SKM-1 (cell line): ENCODE measurements around the gene SLC8A2.

Experiments used
- DNase-seq: peaks from one replicate; lab custom pipeline; 2025; ENCODE audit not compliant: unreplicated experiment; lab: John Stamatoyannopoulos, UW

SLC8A2 gene

DNA sequence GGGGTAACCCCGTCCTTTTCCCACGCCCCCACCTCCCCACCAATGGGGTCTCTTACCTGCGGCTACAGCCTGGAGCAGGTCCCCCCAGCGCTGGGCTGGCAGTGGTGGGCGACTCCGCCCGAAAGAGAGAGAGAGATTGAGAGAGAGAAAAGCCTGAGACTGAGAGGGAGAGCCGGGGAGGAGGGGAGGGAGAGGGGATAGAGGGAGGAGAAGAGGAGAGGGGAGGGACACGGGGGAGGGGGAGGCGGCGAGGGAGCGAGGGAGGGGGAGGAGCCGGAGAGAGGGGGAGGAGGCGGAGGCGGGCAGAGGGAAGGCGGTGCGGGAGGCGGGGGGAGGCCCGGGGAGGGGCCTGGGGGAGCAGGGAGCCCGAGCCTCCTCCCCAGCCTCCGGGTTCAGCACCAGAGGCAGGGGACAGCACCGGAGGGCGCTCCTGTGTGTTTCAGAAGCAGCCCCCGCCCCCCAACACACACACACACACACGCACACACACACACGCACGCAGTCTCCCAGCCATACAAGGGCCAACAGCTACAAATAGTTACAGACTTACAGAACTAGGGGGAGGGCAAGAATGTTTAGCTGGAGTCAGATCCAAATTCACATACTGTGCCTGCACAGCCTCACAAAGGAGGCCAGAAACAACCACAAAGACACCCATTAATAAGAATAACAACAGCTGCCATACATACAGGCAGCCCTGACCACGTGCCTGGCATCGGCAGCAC, at the start of gene SLC8A2:
TSS of gene SLC8A2 (minus strand) at position 161 of the 725 bp plus-strand sequence. CDS start 5,490 bp downstream, outside the sequence.
- no peak for DNase-seq

- no peak for DNase-seq
These were observed 49.1 kb upstream of the SLC8A2 start for GRCh38 chr19:47520839-47521238.

DNA sequence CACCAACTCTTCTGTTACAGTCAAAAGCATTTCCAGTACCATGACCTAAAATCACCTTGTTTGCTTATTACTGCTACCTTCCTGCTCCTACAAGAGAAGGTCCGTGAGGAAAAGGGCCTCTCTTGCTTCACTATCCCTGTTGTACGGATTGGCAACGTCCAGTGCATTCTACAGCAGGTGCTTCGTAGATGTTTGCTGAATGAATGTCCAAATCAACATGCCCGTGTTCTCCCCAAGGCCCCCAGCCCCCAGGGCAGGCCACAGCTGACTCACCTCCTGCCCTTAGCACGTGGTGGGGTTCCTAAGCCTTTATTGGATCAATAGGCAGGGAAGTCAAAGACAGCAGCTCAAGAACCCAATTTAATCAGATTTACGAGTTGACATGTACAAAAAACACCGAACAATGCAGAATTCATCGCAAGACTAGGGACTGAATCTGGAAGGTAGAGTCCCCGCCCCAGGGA, 48.7 kb upstream of the SLC8A2 start:
- no peak for DNase-seq

DNA sequence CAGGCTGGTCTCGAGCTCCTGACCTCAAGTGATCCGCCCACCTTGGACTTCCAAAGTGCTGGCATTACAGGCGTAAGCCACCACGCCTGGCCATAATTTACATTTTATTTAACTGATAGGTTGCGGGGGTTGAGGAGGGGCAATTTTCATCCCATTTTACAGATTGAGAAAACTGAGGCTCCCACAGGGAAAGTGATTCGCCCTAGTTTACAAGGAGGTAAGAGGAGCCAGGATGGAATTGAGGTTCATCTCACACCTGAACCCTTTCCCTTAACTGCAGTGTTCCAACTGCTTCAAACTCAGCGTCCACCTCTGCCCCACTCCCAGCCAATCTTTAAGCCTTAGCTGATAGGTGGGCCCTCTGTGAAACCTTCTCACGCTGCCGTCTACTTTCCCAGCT, 47.2 kb upstream of the SLC8A2 start:
- no peak for DNase-seq

DNA sequence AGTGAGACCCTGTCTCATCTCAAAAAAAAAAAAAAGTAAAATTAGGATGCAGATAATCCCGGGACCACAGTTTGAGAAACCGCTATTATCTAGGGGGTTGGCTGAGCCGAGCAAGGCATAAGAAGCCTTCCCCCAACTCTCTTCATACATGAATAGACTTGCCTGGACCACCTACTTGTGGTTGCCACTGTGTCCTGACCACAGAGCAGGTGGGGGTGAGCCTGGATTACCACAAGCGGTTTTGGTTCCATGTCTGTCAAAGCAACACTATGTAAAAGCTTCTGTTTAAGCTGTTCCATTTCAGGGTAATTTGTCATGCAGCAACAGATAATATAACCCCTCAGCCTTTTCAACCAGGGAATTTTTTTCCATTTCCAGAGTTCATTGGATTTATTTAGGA, 46.4 kb upstream of the SLC8A2 start:
- DNase-seq = no peak

DNA sequence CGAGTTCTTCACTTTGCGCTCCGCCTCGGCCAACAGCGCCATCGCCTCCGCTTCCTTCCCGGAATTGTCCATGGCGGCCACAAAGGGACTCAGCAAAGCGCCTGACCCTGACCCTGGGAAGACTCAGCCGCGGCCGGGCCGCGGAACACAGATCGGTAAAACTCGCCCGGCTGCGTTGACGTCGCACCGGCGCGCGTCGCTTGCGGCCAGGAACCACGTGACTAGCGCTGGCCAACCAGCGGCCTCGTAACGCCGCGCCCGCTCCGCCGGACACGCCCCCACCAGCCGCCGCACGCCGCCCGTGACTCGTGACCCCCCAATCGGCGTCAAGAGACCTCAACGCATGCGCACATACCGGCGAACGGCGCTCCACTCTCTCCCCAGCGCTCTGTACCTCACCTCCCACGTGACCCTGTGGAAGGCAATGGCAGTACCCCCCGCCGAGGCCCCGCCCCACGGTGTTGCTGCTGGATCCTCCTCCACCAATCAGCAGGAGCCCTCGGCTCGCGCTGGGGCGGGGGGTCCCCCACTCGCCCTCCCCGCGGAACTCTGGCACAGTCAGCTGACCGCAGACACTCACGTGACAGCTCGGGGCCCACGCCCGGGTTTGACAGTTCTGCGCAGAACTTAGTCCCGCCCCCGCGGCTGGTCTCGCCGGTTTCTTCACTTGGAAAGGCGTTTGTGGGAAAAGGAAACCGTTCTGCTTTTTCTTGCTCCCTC, 43.3 kb upstream of the SLC8A2 start, which contains the start of gene NAPA:
TSS of gene NAPA (minus strand) at position 195 of the 720 bp plus-strand sequence. CDS start at position 72, 123 bp downstream.
- peak; percentile 85 for DNase-seq

DNA sequence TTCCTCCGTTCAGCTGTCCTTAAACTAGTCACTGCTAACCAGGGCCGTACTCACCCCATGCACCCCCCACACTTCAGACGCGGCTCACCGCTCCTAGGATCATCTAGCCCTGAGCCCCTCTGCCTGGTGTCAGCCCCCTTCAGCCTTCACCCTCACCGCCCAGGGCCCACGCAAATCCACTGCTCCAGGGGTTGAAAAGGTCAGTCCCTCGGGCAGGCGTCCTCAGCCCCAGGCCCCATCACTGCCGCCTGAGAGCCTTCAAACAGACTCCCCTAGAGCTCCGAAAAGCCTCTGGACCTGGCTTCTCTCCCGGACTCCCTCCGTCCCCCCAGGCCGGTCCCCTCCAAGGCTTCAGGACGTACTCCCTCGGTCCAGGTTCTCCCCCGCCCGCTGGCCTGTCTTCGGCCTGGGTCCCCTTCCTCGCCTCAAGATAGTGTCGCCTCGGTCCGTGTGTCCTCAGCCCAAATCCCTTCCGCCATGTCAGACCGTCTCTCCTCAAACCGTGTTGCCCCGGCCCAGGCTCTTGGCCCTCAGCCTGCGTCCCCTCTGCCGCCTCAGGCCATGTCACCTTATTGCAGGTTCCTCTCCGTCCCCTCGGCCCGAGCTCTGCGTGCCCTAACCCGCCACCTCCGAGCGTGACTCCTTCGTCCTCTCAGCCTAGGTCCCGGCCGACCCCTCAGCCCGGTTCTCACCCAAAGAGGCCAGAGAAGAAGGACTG, 42.6 kb upstream of the SLC8A2 start:
- DNase-seq = no peak

- no peak for DNase-seq
These were observed 41.2 kb upstream of the SLC8A2 start for GRCh38 chr19:47512948-47513319.

- DNase-seq = no peak
These were observed 40.7 kb upstream of the SLC8A2 start for GRCh38 chr19:47512183-47512947.

DNA sequence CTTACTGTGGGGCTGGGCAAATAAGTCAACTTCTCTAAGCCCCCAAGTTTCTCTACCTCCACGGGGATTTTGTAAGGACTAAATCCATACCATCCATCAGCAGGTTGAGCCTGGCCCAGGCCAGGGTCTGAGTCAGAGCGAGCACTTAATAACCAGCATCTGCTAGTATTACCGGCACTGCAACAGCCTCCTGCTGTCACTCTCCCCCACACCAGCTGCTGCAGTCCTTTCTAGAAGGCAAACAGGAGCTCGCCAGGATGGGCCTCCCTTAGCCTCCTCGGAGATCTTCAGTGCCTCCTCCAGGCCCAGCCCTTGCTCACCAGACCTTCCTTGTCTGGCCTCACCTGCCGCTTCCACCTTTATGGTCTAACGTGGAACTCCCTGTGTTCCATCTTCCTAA, 40.0 kb upstream of the SLC8A2 start:
- no peak for DNase-seq

GRCh38 chr19:47511128-47511517, 39.4 kb upstream of the SLC8A2 start:
- no peak for DNase-seq

DNA sequence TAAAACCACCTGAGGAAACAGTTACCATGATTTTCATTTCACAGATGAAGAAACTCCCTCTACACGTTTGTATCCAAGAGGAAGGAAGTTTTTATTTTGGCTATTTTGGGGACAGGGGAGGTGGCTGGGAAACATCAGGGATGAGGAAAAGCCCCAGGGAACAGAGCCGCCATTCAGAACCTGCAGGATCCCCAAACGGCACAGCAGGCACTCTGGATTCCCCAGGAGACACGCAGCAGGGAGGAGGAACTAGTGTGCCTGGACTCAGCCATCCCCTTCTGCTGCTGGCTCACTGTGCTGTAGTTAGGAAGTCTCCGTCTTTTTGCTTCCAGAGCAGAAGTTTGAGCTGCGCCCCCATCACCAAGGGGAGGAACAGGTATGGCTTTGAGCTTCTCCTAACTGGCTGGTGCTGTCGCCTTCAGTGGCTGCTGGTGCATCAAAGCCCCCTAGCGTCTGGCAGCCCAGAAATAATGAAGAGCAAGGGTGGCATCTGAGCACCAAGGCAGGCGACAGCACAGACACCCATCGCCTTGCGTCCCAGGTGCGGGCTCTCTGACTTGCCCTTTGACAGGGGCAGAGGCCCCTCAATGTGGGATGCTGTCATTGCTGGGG, 38.9 kb upstream of the SLC8A2 start:
- DNase-seq = no peak

DNA sequence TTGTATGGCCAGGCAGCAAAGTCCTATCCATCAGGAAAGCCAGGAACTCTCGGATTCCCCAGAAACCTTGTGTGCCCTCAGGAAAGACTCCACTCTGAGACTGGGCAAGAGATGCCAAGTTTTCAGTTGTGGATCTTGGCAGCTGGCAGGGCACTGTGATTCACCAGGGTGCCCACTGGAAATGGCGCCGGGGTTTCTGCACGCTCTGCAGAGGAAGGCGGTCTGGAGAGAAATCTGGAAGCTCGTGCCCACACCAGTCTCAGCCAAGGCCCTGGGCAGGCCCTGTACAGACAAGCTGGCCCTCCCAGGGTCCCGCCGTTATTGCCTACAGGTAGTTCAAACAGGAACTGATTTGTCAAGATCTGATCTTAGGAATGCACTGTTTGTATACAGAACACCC, 38.3 kb upstream of the SLC8A2 start:
- DNase-seq = no peak

DNA sequence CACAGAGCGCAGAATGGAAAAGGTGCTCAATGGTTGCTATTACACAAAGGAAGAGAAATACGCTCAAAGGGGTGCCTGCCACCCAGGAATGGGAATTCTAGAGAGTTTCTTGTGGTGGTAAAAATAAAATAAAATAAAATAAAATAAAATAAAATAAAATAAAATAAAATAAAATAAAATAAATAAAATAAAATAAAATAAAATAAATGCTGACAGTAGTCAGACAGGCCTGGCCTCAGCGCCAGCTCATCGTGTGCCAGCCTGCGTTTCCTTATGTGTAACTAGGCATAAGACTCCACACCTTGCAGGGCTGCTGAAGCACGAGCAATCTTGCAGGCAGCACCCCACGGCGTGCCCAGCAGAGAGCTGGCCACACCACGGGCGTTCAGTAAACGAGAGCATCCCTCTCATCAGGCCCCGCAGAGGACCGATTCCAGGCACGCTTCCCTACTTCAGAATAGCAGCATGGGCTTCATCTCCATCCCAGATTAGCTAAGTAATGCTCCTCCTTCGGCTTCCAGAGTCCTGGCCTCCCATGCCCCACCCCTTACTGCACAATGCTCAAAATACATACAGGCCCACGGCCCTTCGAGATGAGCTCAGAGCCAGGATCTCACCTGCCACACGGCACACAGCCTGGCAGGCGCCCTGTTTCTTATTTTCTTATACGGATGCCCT, 37.6 kb upstream of the SLC8A2 start:
- no peak for DNase-seq

DNA sequence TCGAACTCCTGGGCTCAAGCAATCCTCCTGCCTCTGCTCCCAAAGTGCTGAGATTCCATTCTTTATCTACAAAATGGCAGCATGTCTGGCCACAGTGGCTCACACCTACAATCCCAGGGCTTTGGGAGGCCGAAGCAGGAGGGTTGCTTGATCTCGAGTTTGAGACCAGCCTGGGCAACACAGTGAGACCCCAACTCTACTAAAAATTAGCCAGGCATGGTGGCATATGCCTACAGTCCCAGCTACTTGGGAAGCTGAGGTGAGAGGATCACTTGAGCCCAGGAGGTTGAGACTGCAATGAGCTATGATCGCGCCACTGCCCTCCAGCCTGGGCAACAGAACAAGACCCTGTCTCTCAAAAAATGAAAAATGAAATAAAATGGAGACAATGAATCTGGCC, 37.0 kb upstream of the SLC8A2 start:
- no peak for DNase-seq

DNA sequence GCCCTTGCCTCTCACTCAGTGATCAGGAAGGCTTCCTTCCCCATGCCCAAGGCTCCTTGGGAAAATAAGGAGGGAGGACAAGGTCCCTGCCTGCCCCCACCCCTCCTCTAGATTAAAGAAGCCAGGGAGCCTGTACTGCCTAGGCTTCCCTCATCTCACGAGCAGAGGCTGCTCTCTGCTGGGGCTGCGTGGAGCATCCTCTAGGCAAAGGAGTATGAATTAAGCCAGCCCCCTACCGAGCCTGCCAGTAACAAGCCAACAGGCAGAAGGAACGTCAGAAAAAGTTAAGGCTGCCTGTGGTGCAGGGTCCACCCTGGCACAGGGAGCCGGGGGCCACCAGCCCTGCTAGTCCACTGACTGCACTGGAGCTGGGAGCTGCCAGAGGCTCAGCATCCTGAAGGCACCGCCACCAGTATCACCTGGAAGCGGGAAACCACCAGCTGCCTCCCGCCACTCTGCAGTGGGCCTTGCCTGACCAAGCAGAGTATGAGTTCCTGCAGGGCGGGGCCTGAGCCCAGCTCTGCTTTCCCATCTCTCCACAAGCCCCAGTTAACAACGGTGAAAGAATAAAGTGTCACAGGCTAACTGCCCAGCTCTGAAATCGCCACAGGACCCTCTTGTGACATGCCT, 36.3 kb upstream of the SLC8A2 start:
- DNase-seq = no peak

DNA sequence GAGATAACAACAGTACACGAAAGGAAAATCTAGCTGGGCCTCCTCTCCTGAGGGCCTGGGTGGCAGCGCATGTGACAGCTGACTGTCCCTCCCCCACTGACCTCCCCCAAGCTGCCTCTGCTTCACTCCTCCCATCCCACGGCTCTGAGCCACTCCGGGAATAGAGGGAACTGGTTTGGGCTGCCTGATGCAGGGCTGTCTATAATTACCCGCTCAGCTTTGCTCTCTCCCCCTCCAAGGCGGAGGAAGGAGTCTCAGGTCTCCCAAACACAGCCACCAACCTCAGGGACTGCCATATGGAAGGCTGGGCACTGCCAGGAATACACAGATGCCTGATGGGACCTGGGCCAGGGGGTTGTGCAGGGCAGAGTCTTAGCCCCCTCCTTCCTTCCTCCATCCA, 35.3 kb upstream of the SLC8A2 start:
- DNase-seq = no peak

GRCh38 chr19:47506459-47506858, 34.8 kb upstream of the SLC8A2 start:
- DNase-seq = no peak

GRCh38 chr19:47505506-47505905, 33.8 kb upstream of the SLC8A2 start:
- no peak for DNase-seq

DNA sequence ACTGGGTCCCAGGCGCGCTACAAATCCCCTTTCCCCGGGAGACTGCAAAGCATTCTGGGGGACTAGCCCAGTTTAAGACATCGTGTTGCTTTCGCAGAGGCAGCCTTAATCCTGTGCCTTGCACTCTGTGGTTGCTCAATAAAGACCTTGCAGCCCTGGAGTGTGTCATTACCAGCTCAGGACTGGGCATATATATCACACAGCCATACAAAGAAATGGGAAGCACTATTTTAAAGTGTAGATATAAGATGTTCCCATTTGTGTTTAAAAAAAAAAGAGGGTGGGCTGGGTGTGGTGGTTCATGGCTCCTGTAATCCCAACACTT, 32.1 kb upstream of the SLC8A2 start:
- no peak for DNase-seq
